ENCODE data around the gene TSC22D2.

DNA sequence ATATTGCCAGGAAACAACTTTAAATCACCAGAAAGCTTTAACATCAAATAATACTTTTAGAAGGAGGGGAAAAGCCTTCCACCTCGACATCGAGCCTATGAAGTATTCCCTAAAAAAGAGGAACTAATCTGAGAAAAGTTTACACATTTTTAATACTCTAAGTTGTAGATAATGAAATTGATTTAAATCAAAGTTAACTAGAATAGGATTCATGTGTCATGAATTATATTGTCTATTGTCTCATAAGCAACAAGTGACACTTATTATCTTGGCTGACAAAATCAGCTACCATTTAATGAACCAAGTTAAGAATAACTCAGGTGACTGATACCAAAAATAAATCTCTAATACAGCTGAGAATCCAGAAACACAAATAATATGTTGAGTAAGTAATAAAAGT, 56.6 kb downstream of the TSC22D2 start:
- TF ChIP-seq, protein P1, sequence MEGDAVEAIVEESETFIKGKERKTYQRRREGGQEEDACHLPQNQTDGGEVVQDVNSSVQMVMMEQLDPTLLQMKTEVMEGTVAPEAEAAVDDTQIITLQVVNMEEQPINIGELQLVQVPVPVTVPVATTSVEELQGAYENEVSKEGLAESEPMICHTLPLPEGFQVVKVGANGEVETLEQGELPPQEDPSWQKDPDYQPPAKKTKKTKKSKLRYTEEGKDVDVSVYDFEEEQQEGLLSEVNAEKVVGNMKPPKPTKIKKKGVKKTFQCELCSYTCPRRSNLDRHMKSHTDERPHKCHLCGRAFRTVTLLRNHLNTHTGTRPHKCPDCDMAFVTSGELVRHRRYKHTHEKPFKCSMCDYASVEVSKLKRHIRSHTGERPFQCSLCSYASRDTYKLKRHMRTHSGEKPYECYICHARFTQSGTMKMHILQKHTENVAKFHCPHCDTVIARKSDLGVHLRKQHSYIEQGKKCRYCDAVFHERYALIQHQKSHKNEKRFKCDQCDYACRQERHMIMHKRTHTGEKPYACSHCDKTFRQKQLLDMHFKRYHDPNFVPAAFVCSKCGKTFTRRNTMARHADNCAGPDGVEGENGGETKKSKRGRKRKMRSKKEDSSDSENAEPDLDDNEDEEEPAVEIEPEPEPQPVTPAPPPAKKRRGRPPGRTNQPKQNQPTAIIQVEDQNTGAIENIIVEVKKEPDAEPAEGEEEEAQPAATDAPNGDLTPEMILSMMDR (IDR thresholded peaks at IDR 0.05), result no peak
- TF ChIP-seq POLR2AphosphoS5 (IDR thresholded peaks at IDR 0.05; ENCODE audit: low read depth, low read length) (no peak), SIN3A (IDR thresholded peaks at IDR 0.05; ENCODE audit: borderline replicate concordance, insufficient read depth, low read depth, low read length) (no peak), TCF7L2 (IDR thresholded peaks at IDR 0.05; ENCODE audit: low read depth, low read length) (no peak)
